ENCODE data around the gene MAB21L1. TPM values are rescaled to one million over a fixed set of nuclear protein-coding genes. Genes with fewer than 3 reads are reported as not detected.
A peak's percentile ranks its signal among the peaks of the same experiment; 100 is the strongest.

MAB21L1 gene
- total RNA-seq, 1 experiment from 2014 or later: not detected

DNA sequence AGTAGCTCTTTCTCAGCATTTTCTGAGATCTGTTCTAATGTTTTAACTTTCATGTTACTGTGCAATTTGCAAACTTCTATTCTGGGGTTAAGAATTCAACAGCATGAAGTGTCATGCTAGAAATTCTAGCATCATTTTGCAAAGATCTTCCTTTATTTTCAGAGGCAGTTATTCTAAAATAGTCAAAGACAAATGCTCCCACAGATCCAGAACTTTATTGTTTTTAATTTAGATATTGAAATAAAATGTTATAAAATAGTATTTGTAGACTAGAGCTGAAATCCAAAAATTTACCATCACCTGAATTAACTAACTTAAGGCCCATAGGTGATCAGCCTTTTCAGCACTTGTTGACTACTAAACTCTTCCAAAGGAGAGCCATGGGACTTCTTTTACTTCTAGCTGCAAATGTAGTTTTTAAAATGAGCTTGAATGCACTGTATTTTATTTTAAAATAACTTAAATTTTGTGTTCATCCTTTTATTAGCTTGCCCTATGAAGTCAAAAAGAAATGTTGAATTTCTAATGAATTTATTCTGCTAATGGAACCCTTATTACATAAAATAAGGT, 3.2 kb downstream of the MAB21L1 start:
- H3K4me3 ChIP-seq (ENCODE audit: low read depth in 2 of 2, low read length in 2 of 2): peak overlapping the region in 1 of 2 experiments; percentile 39; a peak in 1 of 4 replicates
- ChIA-PET CTCF (no interaction called here), POLR2A (no interaction called here)
- no TSS peak for BruUV-seq (replicated peaks)
- ATAC-seq (no peak), DNase-seq (ENCODE audit: low read depth, low spot score) (no peak)
- no peak overlapping the region for H3K27ac ChIP-seq (ENCODE audit: low read length)
- in situ Hi-C loops (cut with HindIII; ENCODE audit: low pct_unique_long_range_greater_than_20kb, low sequenced_read_pairs): no loop called here
- H3K36me3 ChIP-seq (ENCODE audit: control insufficient read depth, insufficient read depth, low read length): no peaks in the 10 kb centered on the region
- H3K9me3 ChIP-seq (ENCODE audit: control insufficient read depth, insufficient read depth, low read depth, low read length): no peaks in the 10 kb centered on the region
- intact Hi-C loops (cut with micrococcal nuclease; ENCODE audit: unreplicated experiment): no loop called here
- no peaks in the 10 kb centered on the region for H3K27me3 ChIP-seq (ENCODE audit: control insufficient read depth, insufficient read depth, low read length)
- TF ChIP-seq SIN3A (IDR thresholded peaks at IDR 0.05; ENCODE audit: borderline replicate concordance, insufficient read depth, low read depth, low read length) (no peak), POLR2AphosphoS5 (IDR thresholded peaks at IDR 0.05; ENCODE audit: low read depth, low read length) (no peak), TCF7L2 (IDR thresholded peaks at IDR 0.05; ENCODE audit: low read depth, low read length) (no peak)
- TF ChIP-seq, protein P1, sequence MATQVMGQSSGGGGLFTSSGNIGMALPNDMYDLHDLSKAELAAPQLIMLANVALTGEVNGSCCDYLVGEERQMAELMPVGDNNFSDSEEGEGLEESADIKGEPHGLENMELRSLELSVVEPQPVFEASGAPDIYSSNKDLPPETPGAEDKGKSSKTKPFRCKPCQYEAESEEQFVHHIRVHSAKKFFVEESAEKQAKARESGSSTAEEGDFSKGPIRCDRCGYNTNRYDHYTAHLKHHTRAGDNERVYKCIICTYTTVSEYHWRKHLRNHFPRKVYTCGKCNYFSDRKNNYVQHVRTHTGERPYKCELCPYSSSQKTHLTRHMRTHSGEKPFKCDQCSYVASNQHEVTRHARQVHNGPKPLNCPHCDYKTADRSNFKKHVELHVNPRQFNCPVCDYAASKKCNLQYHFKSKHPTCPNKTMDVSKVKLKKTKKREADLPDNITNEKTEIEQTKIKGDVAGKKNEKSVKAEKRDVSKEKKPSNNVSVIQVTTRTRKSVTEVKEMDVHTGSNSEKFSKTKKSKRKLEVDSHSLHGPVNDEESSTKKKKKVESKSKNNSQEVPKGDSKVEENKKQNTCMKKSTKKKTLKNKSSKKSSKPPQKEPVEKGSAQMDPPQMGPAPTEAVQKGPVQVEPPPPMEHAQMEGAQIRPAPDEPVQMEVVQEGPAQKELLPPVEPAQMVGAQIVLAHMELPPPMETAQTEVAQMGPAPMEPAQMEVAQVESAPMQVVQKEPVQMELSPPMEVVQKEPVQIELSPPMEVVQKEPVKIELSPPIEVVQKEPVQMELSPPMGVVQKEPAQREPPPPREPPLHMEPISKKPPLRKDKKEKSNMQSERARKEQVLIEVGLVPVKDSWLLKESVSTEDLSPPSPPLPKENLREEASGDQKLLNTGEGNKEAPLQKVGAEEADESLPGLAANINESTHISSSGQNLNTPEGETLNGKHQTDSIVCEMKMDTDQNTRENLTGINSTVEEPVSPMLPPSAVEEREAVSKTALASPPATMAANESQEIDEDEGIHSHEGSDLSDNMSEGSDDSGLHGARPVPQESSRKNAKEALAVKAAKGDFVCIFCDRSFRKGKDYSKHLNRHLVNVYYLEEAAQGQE (IDR thresholded peaks at IDR 0.05; ENCODE audit: insufficient read depth in 1 of 2, low read depth in 2 of 2, low read length in 1 of 2): no peak
- TF ChIP-seq, protein P2, sequence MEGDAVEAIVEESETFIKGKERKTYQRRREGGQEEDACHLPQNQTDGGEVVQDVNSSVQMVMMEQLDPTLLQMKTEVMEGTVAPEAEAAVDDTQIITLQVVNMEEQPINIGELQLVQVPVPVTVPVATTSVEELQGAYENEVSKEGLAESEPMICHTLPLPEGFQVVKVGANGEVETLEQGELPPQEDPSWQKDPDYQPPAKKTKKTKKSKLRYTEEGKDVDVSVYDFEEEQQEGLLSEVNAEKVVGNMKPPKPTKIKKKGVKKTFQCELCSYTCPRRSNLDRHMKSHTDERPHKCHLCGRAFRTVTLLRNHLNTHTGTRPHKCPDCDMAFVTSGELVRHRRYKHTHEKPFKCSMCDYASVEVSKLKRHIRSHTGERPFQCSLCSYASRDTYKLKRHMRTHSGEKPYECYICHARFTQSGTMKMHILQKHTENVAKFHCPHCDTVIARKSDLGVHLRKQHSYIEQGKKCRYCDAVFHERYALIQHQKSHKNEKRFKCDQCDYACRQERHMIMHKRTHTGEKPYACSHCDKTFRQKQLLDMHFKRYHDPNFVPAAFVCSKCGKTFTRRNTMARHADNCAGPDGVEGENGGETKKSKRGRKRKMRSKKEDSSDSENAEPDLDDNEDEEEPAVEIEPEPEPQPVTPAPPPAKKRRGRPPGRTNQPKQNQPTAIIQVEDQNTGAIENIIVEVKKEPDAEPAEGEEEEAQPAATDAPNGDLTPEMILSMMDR (IDR thresholded peaks at IDR 0.05): no peak
- no peaks in the 10 kb centered on the region for H3K4me1 ChIP-seq (ENCODE audit: control insufficient read depth, insufficient read depth, low read length)

DNA sequence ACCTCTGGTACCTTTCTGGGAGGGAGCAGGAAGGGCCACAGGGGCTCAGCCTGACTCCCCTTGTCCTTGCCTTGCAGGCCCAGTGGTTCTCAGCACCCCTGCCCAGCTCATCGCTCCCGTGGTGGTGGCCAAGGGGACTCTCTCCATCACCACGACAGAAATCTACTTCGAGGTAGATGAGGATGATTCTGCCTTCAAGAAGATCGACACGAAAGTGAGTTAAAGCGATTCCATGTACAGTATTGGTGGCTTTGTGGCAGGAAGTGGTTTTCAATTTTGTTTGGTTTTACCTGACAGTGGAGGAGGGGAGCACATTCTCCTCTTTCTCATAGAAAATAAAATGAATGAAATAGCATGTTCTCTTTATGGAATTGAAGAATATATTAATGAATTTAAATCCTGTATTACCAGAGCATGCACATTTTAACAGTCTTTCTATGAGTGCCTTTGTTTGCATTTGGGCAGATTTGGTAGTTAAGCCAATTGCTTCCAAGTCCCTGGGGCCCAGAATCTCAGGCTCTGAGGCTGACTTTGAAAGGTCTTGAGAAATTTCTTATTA, 4.1 kb downstream of the MAB21L1 start:
- peak overlapping the region in 1 of 2 experiments; percentile 39; a peak in 1 of 4 replicates for H3K4me3 ChIP-seq (ENCODE audit: low read depth in 2 of 2, low read length in 2 of 2)
- H3K36me3 ChIP-seq (ENCODE audit: control insufficient read depth, insufficient read depth, low read length): no peaks in the 10 kb centered on the region; the same call in 1 of the 2 replicates
- no peak for DNase-seq (ENCODE audit: low read depth, low spot score)
- ATAC-seq: no peak
- BruUV-seq (replicated peaks): no TSS peak
- no peaks in the 10 kb centered on the region for H3K9me3 ChIP-seq (ENCODE audit: control insufficient read depth, insufficient read depth, low read depth, low read length)
- TF ChIP-seq SIN3A (IDR thresholded peaks at IDR 0.05; ENCODE audit: borderline replicate concordance, insufficient read depth, low read depth, low read length) (no peak), POLR2AphosphoS5 (IDR thresholded peaks at IDR 0.05; ENCODE audit: low read depth, low read length) (no peak), TCF7L2 (IDR thresholded peaks at IDR 0.05; ENCODE audit: low read depth, low read length) (no peak)
- TF ChIP-seq, protein P1 (IDR thresholded peaks at IDR 0.05; ENCODE audit: insufficient read depth in 1 of 2, low read depth in 2 of 2, low read length in 1 of 2): no peak
- TF ChIP-seq, protein P2 (IDR thresholded peaks at IDR 0.05): no peak
- no peaks in the 10 kb centered on the region for H3K4me1 ChIP-seq (ENCODE audit: control insufficient read depth, insufficient read depth, low read length)
- POLR2A ChIA-PET: no interaction called here
- in situ Hi-C loops (cut with HindIII; ENCODE audit: low pct_unique_long_range_greater_than_20kb, low sequenced_read_pairs) (no loop called here), intact Hi-C loops (cut with micrococcal nuclease; ENCODE audit: unreplicated experiment) (no loop called here)
- CTCF ChIA-PET: no interaction called here
- H3K27me3 ChIP-seq (ENCODE audit: control insufficient read depth, insufficient read depth, low read length): no peaks in the 10 kb centered on the region
- H3K27ac ChIP-seq (ENCODE audit: low read length): no peak overlapping the region

Measured in Panc1 (cell line).